Measurements from ENCODE around the gene ZC3H18.

ZC3H18 gene

GRCh38 chr16:88642881-88643643 is 72.9 kb downstream of the ZC3H18 start:
- peak; percentile 30 for DNase-seq

GRCh38 chr16:88643644-88643932 is 73.4 kb downstream of the ZC3H18 start:
- no peak for DNase-seq

- DNase-seq: no peak
Observed at GRCh38 chr16:88645455-88645854, 75.3 kb downstream of the ZC3H18 start.

- DNase-seq: no peak
Observed at GRCh38 chr16:88645941-88646340, 75.7 kb downstream of the ZC3H18 start.

- no peak for DNase-seq
Observed at GRCh38 chr16:88646345-88647034, 76.3 kb downstream of the ZC3H18 start.

GRCh38 chr16:88647178-88648070 is 77.2 kb downstream of the ZC3H18 start:
- DNase-seq: no peak

GRCh38 chr16:88649195-88649923 is 79.2 kb downstream of the ZC3H18 start:
- DNase-seq: peak; percentile 58

- peak; percentile 58 for DNase-seq
Observed at GRCh38 chr16:88649924-88650748, 79.9 kb downstream of the ZC3H18 start.

GRCh38 chr16:88650749-88651275 is 80.6 kb downstream of the ZC3H18 start, which contains the start of gene CYBA:
Gene CYBA, minus strand, starts transcription at chr16:88651053. Its CDS starts 40 bp downstream, at chr16:88651013.
- peak; percentile 90 for DNase-seq

GRCh38 chr16:88651276-88651988 is 81.2 kb downstream of the ZC3H18 start:
- peak; percentile 90 for DNase-seq

- DNase-seq: no peak
Observed at GRCh38 chr16:88651989-88652761, 82.0 kb downstream of the ZC3H18 start.

- no peak for DNase-seq
Observed at GRCh38 chr16:88652762-88653063, 82.5 kb downstream of the ZC3H18 start.

- DNase-seq: no peak
Observed at GRCh38 chr16:88653101-88653500, 82.9 kb downstream of the ZC3H18 start.

- DNase-seq: no peak
Observed at GRCh38 chr16:88653596-88654362, 83.6 kb downstream of the ZC3H18 start.

GRCh38 chr16:88654363-88655052 is 84.3 kb downstream of the ZC3H18 start:
- DNase-seq: no peak

GRCh38 chr16:88655053-88655732 is 85.0 kb downstream of the ZC3H18 start:
- no peak for DNase-seq

- no peak for DNase-seq
Observed at GRCh38 chr16:88655733-88656281, 85.6 kb downstream of the ZC3H18 start.
